Measurements from ENCODE around the gene NPAS2. TPM values are rescaled to one million over a fixed set of nuclear protein-coding genes. Genes with fewer than 3 reads are reported as not detected.

NPAS2 gene
- total and polyA plus RNA-seq, 2 of the 8 experiments (the other 6 are each of a cell fraction or from before 2014, with no cell fraction given): 1.8 to 1.9 TPM

- no peak for TF ChIP-seq CHD7 (IDR thresholded peaks at IDR 0.05; ENCODE audit: insufficient replicate concordance, low read length)
- TF ChIP-seq POLR2AphosphoS5 (IDR thresholded peaks at IDR 0.05; ENCODE audit: low read depth, low read length): no peak
- TF ChIP-seq ATF2 (IDR thresholded peaks at IDR 0.05; ENCODE audit: low read length): no peak
- TF ChIP-seq CHD2 (IDR thresholded peaks at IDR 0.05; ENCODE audit: low read length): no peak
- TF ChIP-seq EGR1 (IDR thresholded peaks at IDR 0.05; ENCODE audit: borderline replicate concordance, low read depth, low read length): no peak
- no peak for TF ChIP-seq KDM1A (IDR thresholded peaks at IDR 0.05; ENCODE audit: borderline replicate concordance, low read length)
Measured at GRCh38 chr2:100810603-100811145, 9.3 kb upstream of the NPAS2 start (continued).

All from H1 (cell line).